Neutrophil (primary cell): ENCODE measurements around the gene KCTD1.
"Not testable (repeated sequence)": the region's sequence is repeated elsewhere in the genome, so short reads cannot be mapped to it uniquely, and the experiment has no call there.

ENCODE experiments used
- H3K27ac ChIP-seq: fragments of 200-600 bp; sonication (generic); 2 replicates; pipeline ENCODE4 v1.5.1; 2016; ENCODE audit warnings: mild to moderate bottlenecking, moderate library complexity
- H3K27me3 ChIP-seq: fragments of 200-600 bp; sonication (generic); 2 replicates; pipeline ENCODE4 v1.6.0; 2016; ENCODE audit warnings: mild to moderate bottlenecking
- H3K36me3 ChIP-seq: fragments of 200-600 bp; sonication (generic); 2 replicates; pipeline ENCODE4 v1.5.1; 2017
- H3K4me1 ChIP-seq, 2 experiments: fragments of 200-600 bp in 1 of 2; sonication (generic) in 1 of 2; 1 replicate in 1 of 2; 2 replicates in 1 of 2; pipeline versions ENCODE4 v1.5.1 to v1.6.1; 2013 to 2016; ENCODE audit warnings: low read depth in 1 of 2, low read length in 1 of 2, mild to moderate bottlenecking in 1 of 2, moderate library complexity in 1 of 2; ENCODE audit not compliant: control insufficient read depth in 1 of 2, insufficient read depth in 1 of 2
- H3K4me3 ChIP-seq, 2 experiments: fragments of 200-600 bp in 1 of 2; sonication (generic) in 1 of 2; 1 replicate in 1 of 2; 2 replicates in 1 of 2; pipeline ENCODE4 v1.5.1; 2013 to 2016; ENCODE audit warnings: low read depth in 1 of 2, low read length in 1 of 2, mild to moderate bottlenecking in 1 of 2, moderate library complexity in 1 of 2
- H3K9me3 ChIP-seq: fragments of 200-600 bp; sonication (generic); 2 replicates; pipeline ENCODE4 v1.5.1; 2016
- CTCF ChIP-seq: fragments of 200-600 bp; sonication (generic); IDR thresholded peaks from 2 replicates; pipeline ENCODE4 v1.5.1; 2016; ENCODE audit warnings: antibody characterized with exemption

Gene KCTD1

GRCh38 chr18:26448714-26449159 lies 99.6 kb downstream of the KCTD1 start:
- Histone ChIP-seq H3K9me3 (no peaks in the 10 kb centered on the region), H3K27me3 (no peaks in the 10 kb centered on the region), H3K4me3 (no peak overlapping the region), H3K27ac (no peak overlapping the region), H3K36me3 (no peaks in the 10 kb centered on the region), H3K4me1 (no peaks in the 10 kb centered on the region)
- TF ChIP-seq CTCF, result no peak

GRCh38 chr18:26443853-26444252 lies 104.5 kb downstream of the KCTD1 start:
- no peak overlapping the region for H3K27ac ChIP-seq
- no peaks in the 10 kb centered on the region for H3K9me3 ChIP-seq
- TF ChIP-seq CTCF, result no peak
- no peak overlapping the region for H3K4me3 ChIP-seq
- no peaks in the 10 kb centered on the region for H3K4me1 ChIP-seq
- no peaks in the 10 kb centered on the region for H3K36me3 ChIP-seq
- peaks cover 4% of the 10 kb centered on the region for H3K27me3 ChIP-seq

- Histone ChIP-seq H3K27me3 (peaks cover 8% of the 10 kb centered on the region), H3K4me1 (no peaks in the 10 kb centered on the region), H3K27ac (no peak overlapping the region), H3K9me3 (no peaks in the 10 kb centered on the region), H3K36me3 (no peaks in the 10 kb centered on the region), H3K4me3 (no peak overlapping the region)
- TF ChIP-seq CTCF, result no peak
Measured at GRCh38 chr18:26442126-26442525, 106.2 kb downstream of the KCTD1 start.

GRCh38 chr18:26440644-26441043 lies 107.7 kb downstream of the KCTD1 start:
- H3K4me1 ChIP-seq, result no peaks in the 10 kb centered on the region
- no peak overlapping the region for H3K4me3 ChIP-seq
- no peak for TF ChIP-seq CTCF
- no peaks in the 10 kb centered on the region for H3K36me3 ChIP-seq
- no peak overlapping the region for H3K27ac ChIP-seq
- H3K9me3 ChIP-seq, result no peaks in the 10 kb centered on the region
- H3K27me3 ChIP-seq, result peaks cover 8% of the 10 kb centered on the region

GRCh38 chr18:26439537-26439936 lies 108.8 kb downstream of the KCTD1 start:
- no peak overlapping the region for H3K4me3 ChIP-seq
- no peaks in the 10 kb centered on the region for H3K36me3 ChIP-seq
- no peak overlapping the region for H3K27ac ChIP-seq
- peaks cover 8% of the 10 kb centered on the region for H3K27me3 ChIP-seq
- TF ChIP-seq CTCF, result no peak
- H3K4me1 ChIP-seq, result no peaks in the 10 kb centered on the region
- no peaks in the 10 kb centered on the region for H3K9me3 ChIP-seq

GRCh38 chr18:26438980-26439379 lies 109.4 kb downstream of the KCTD1 start:
- Histone ChIP-seq H3K27me3 (peaks cover 8% of the 10 kb centered on the region), H3K9me3 (no peaks in the 10 kb centered on the region), H3K27ac (no peak overlapping the region), H3K36me3 (no peaks in the 10 kb centered on the region), H3K4me3 (no peak overlapping the region), H3K4me1 (no peaks in the 10 kb centered on the region)
- TF ChIP-seq CTCF, result no peak

- not testable (repeated sequence) for H3K4me3 ChIP-seq, H3K36me3 ChIP-seq, H3K27ac ChIP-seq, H3K27me3 ChIP-seq, H3K9me3 ChIP-seq, H3K4me1 ChIP-seq
Measured at GRCh38 chr18:26437634-26438033, 110.7 kb downstream of the KCTD1 start.
